ENCODE results near the gene RP9.

DNA sequence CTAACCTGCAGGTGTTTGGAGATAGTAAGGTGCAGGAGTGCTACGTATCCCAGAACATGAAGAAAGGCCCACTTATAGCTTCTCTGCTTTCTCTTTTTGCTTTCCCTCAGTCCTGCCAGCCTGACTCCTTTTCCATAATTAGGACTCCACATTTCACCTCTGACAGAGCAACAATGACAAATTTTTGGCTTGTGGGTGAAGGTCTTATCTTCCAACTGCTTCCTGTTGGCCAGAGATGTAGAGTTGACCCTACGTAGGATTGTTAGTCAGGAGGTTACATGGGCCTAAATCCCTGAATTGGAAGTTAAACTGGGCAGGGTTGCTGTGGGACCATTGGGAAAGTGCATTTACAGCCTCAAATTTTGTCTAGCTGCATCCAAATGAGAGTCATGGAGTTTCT is 21.3 kb downstream of the RP9 start:
- TF ChIP-seq, protein P1, sequence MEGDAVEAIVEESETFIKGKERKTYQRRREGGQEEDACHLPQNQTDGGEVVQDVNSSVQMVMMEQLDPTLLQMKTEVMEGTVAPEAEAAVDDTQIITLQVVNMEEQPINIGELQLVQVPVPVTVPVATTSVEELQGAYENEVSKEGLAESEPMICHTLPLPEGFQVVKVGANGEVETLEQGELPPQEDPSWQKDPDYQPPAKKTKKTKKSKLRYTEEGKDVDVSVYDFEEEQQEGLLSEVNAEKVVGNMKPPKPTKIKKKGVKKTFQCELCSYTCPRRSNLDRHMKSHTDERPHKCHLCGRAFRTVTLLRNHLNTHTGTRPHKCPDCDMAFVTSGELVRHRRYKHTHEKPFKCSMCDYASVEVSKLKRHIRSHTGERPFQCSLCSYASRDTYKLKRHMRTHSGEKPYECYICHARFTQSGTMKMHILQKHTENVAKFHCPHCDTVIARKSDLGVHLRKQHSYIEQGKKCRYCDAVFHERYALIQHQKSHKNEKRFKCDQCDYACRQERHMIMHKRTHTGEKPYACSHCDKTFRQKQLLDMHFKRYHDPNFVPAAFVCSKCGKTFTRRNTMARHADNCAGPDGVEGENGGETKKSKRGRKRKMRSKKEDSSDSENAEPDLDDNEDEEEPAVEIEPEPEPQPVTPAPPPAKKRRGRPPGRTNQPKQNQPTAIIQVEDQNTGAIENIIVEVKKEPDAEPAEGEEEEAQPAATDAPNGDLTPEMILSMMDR (tag by site-specific recombination; IDR thresholded peaks at IDR 0.05), result no peak
- no peak for TF ChIP-seq ZNF660 (tag by site-specific recombination; IDR thresholded peaks at IDR 0.05)
- TF ChIP-seq PRDM1 (tag by site-specific recombination; IDR thresholded peaks at IDR 0.05), result no peak
- TF ChIP-seq SP2 (tag by site-specific recombination; IDR thresholded peaks at IDR 0.05), result no peak
- TF ChIP-seq, protein P2, sequence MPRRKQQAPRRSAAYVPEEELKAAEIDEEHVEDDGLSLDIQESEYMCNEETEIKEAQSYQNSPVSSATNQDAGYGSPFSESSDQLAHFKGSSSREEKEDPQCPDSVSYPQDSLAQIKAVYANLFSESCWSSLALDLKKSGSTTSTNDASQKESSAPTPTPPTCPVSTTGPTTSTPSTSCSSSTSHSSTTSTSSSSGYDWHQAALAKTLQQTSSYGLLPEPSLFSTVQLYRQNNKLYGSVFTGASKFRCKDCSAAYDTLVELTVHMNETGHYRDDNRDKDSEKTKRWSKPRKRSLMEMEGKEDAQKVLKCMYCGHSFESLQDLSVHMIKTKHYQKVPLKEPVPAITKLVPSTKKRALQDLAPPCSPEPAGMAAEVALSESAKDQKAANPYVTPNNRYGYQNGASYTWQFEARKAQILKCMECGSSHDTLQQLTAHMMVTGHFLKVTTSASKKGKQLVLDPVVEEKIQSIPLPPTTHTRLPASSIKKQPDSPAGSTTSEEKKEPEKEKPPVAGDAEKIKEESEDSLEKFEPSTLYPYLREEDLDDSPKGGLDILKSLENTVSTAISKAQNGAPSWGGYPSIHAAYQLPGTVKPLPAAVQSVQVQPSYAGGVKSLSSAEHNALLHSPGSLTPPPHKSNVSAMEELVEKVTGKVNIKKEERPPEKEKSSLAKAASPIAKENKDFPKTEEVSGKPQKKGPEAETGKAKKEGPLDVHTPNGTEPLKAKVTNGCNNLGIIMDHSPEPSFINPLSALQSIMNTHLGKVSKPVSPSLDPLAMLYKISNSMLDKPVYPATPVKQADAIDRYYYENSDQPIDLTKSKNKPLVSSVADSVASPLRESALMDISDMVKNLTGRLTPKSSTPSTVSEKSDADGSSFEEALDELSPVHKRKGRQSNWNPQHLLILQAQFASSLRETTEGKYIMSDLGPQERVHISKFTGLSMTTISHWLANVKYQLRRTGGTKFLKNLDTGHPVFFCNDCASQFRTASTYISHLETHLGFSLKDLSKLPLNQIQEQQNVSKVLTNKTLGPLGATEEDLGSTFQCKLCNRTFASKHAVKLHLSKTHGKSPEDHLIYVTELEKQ (tag by site-specific recombination; IDR thresholded peaks at IDR 0.05; ENCODE audit: borderline replicate concordance), result no peak
- no peak for TF ChIP-seq ZNF600 (tag by site-specific recombination; IDR thresholded peaks at IDR 0.05)
- TF ChIP-seq ZBTB7A (tag by site-specific recombination; IDR thresholded peaks at IDR 0.05; ENCODE audit: low read depth), result no peak
- TF ChIP-seq, protein P3, sequence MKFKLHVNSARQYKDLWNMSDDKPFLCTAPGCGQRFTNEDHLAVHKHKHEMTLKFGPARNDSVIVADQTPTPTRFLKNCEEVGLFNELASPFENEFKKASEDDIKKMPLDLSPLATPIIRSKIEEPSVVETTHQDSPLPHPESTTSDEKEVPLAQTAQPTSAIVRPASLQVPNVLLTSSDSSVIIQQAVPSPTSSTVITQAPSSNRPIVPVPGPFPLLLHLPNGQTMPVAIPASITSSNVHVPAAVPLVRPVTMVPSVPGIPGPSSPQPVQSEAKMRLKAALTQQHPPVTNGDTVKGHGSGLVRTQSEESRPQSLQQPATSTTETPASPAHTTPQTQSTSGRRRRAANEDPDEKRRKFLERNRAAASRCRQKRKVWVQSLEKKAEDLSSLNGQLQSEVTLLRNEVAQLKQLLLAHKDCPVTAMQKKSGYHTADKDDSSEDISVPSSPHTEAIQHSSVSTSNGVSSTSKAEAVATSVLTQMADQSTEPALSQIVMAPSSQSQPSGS (tag by site-specific recombination; IDR thresholded peaks at IDR 0.05; ENCODE audit: low read depth), result no peak
- TF ChIP-seq ZNF266 (tag by site-specific recombination; IDR thresholded peaks at IDR 0.05; ENCODE audit: low read depth), result no peak
- no peak for TF ChIP-seq ZNF169 (tag by site-specific recombination; IDR thresholded peaks at IDR 0.05)

Measured in HEK293 (cell line).